ENCODE measurements around the gene FIGNL2. TPM values are rescaled to one million over a fixed set of nuclear protein-coding genes. Genes with fewer than 3 reads are reported as not detected.

Gene FIGNL2
- total RNA-seq, 1 donor from 2014 or later = 0.30 TPM

DNA sequence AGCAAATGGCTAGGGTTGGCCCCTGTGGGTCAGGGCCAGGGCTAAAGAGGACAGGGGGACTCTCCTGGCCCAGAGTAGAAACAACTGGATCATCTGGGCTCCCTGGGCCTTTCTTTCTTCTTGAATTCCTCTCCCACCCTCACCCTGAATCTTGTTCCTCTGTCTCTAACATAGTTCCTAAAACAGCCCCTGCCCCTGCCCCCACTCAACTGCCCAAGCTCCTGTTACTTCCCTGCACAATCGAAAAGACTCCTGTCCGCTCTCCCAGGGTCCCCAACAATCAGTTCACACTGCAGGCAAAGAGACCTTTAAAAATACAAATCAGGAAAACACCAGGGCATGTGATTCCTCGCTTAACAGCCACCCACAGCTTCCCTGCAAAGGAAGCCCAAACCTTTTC, 21.4 kb upstream of the FIGNL2 start:
- peak; percentile 6 for DNase-seq (ENCODE audit: low spot score)
- no peaks in the 10 kb centered on the region for H3K36me3 Mint-ChIP-seq (ENCODE audit: low read depth)
- H3K4me1 Mint-ChIP-seq (ENCODE audit: low read depth) = peaks cover 13% of the 10 kb centered on the region
- peaks cover 9% of the 10 kb centered on the region for H3K27me3 Mint-ChIP-seq (ENCODE audit: low read depth)
- TF ChIP-seq, protein P1, sequence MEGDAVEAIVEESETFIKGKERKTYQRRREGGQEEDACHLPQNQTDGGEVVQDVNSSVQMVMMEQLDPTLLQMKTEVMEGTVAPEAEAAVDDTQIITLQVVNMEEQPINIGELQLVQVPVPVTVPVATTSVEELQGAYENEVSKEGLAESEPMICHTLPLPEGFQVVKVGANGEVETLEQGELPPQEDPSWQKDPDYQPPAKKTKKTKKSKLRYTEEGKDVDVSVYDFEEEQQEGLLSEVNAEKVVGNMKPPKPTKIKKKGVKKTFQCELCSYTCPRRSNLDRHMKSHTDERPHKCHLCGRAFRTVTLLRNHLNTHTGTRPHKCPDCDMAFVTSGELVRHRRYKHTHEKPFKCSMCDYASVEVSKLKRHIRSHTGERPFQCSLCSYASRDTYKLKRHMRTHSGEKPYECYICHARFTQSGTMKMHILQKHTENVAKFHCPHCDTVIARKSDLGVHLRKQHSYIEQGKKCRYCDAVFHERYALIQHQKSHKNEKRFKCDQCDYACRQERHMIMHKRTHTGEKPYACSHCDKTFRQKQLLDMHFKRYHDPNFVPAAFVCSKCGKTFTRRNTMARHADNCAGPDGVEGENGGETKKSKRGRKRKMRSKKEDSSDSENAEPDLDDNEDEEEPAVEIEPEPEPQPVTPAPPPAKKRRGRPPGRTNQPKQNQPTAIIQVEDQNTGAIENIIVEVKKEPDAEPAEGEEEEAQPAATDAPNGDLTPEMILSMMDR (IDR thresholded peaks at IDR 0.05) = no peak
- H3K9me3 Mint-ChIP-seq (ENCODE audit: low read depth) = no peaks in the 10 kb centered on the region
- peak overlapping the region; percentile 26 for H3K4me3 Mint-ChIP-seq (ENCODE audit: unreplicated experiment)
- H3K27ac Mint-ChIP-seq (ENCODE audit: unreplicated experiment) = no peak overlapping the region

DNA sequence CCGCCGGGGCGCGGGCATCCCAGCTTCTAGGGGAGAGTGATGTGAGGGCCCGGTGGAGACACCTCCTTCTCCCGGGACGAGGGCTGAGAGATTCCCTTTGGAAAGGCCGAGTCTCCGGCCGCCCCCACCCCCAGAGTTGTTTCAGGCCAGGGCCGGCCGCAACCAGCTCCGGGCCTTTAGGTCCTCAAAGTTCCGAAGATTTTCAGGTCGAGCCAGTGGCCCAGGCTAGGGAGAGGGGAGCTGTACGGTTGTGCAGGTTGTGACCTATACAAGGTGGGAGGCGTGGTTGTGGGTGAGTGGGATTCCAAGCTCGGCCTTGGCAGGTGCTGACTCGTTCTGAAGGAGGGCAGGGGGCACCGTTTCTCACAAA, 21.0 kb upstream of the FIGNL2 start:
- Mint-ChIP-seq H3K27me3 (ENCODE audit: low read depth) (peaks cover 9% of the 10 kb centered on the region), H3K4me1 (ENCODE audit: low read depth) (peaks cover 18% of the 10 kb centered on the region), H3K27ac (ENCODE audit: unreplicated experiment) (no peak overlapping the region), H3K36me3 (ENCODE audit: low read depth) (no peaks in the 10 kb centered on the region), H3K9me3 (ENCODE audit: low read depth) (no peaks in the 10 kb centered on the region), H3K4me3 (ENCODE audit: unreplicated experiment) (peak overlapping the region; percentile 26)
- DNase-seq (ENCODE audit: low spot score) = peak; percentile 63
- TF ChIP-seq, protein P1 (IDR thresholded peaks at IDR 0.05) = no peak

DNA sequence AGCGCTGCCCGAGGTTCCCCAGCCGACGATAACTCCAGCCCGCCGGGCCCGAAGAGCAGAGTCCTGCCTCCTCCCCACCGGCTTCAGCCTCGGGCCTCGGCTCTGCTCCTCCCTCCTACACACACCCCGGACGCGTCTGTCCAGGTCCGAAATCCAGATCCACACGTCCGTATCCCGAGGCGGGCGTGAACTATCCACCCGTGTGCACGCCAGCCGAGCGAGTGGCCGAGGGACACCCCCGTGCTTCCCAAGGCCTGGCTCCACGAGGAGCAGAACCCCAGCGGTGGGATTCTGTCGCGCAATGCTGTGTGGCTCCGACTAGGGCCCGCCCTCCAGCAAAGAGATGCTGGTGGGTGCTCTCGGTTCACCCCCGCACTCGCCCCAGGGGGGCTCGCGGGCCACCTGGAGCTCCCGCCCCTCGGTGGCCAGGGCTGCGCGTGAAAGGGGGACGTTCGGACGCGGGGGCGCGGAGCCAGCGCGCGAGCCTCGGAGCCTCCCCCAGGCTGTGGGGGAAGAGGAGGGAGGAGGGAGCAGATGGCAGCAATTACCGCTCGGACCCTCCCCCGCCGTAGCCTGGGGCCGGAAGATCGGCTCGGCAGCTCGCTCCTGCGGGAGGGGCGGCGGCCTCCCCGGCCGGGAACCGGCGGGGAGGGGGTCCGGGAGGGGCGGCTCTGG, 20.4 kb upstream of the FIGNL2 start:
- Mint-ChIP-seq H3K9me3 (ENCODE audit: low read depth) (no peaks in the 10 kb centered on the region), H3K27ac (ENCODE audit: unreplicated experiment) (no peak overlapping the region), H3K4me3 (ENCODE audit: unreplicated experiment) (peak overlapping the region; percentile 64), H3K36me3 (ENCODE audit: low read depth) (no peaks in the 10 kb centered on the region), H3K4me1 (ENCODE audit: low read depth) (peaks cover 20% of the 10 kb centered on the region), H3K27me3 (ENCODE audit: low read depth) (peaks cover 9% of the 10 kb centered on the region)
- peak; percentile 78 for DNase-seq (ENCODE audit: low spot score)
- TF ChIP-seq, protein P1 (IDR thresholded peaks at IDR 0.05) = peak; percentile 33

DNA sequence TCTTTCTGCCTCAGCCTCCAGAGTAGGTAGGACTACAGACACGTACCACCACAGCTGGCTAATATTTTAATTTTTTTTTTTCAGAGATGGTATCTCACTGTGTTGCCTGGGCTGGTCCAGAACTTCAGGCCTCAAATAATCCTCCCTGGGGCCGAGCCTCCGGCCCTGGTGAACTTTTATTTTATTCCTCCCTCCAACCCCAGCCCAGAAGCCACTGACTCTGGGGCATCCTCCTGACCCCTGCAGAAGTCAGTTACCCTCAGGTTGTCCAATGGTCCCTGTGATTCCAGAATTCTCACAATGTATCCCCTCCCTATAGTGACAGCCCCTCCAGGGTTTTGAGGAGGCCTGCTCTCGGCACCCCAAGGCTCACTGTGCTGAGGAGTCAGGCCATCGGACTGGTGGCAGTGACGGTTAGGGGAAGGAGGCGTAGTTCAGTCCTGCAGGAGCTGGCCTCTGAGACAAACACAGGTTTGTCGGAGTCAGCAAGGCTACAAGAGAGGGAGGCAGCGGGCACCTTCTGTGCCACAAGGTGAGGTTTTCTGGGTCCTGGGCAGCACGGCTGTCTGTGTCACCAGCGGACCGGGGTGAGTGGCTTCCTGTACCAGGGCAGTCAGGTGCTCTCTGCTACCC, 19.4 kb upstream of the FIGNL2 start:
- no peak for DNase-seq (ENCODE audit: low spot score)
- peaks cover 26% of the 10 kb centered on the region for H3K4me1 Mint-ChIP-seq (ENCODE audit: low read depth)

DNA sequence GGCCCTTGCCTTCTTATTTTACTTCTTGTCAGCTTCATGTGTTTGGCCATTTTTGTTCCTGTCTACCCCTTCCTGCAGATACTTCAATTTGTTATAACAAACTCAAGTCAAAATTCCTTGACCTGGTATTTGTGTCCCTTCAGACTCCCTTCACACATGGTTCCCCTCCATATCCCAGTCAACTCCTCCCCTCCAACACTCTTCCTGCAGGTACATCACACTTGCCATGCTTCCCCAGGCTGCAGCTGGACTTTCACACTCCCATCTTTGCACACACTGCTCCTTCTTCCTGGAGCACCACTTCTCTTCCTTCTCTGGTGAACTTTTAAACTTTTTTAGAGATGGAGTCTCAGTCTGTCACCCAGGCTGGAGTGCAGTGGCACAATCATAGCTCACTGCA, 18.9 kb upstream of the FIGNL2 start:
- H3K27me3 Mint-ChIP-seq (ENCODE audit: low read depth) = peaks cover 11% of the 10 kb centered on the region
- no peak for DNase-seq (ENCODE audit: low spot score)
- no peaks in the 10 kb centered on the region for H3K9me3 Mint-ChIP-seq (ENCODE audit: low read depth)
- H3K36me3 Mint-ChIP-seq (ENCODE audit: low read depth) = no peaks in the 10 kb centered on the region
- H3K4me3 Mint-ChIP-seq (ENCODE audit: unreplicated experiment) = no peak overlapping the region
- peaks cover 26% of the 10 kb centered on the region for H3K4me1 Mint-ChIP-seq (ENCODE audit: low read depth)
- TF ChIP-seq, protein P1 (IDR thresholded peaks at IDR 0.05) = no peak
- H3K27ac Mint-ChIP-seq (ENCODE audit: unreplicated experiment) = no peak overlapping the region

More for the DNA sequence above, 19.4 kb upstream of the FIGNL2 start:
- Mint-ChIP-seq H3K4me3 (ENCODE audit: unreplicated experiment) (peak overlapping the region; percentile 64), H3K27me3 (ENCODE audit: low read depth) (peaks cover 11% of the 10 kb centered on the region), H3K27ac (ENCODE audit: unreplicated experiment) (no peak overlapping the region), H3K36me3 (ENCODE audit: low read depth) (no peaks in the 10 kb centered on the region), H3K9me3 (ENCODE audit: low read depth) (no peaks in the 10 kb centered on the region)
- TF ChIP-seq, protein P1 (IDR thresholded peaks at IDR 0.05) = no peak
